ENCODE data around the gene PXDN.

Gene PXDN

DNA sequence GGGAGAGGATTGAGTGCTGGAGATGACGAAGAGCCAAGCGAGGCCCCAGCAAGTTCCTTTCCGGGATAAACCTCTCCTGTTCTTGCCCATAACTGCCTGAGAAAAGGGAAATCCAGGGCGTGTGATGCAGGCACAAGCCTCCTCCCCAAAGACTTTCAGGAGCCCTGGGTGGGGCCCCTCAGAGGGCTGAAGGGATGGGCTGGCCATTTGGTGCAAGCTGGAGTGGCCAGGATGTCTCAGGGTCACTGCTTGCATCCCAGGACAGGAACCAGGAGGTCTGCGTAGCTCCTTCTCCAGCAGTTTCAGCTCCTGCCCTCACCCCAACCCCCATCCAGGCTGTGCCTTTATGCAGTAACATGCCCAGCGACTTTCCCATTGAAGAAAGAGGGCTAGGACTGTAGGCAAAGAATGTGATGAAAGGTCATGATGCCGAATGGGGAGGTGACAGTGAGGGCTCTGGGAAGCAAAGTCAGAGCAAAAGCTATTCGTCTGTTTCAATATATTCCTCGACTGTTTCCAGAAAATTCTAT is 80.2 kb downstream of the PXDN start:
- no peak for DNase-seq (ENCODE audit: low read depth)

DNA sequence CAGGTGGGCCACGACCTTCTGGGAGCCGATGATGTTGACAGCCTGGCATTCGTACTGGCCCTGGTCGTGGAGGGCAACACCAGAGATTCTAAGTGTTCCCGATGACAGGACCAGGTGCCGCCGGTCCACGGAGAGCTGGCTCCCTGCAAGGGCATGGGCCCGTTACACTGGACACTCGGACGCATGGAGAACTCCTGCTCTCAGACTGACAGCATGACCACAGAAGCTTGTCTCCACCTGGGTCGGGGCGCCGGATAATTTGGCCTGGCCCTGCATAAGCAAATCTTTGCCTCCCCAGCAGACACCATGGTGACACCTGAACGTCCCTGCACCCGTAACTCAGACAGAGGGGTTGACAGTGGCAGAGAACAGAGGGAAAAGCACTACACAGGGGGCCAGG is 80.7 kb downstream of the PXDN start:
- no peak for DNase-seq (ENCODE audit: low read depth)

DNA sequence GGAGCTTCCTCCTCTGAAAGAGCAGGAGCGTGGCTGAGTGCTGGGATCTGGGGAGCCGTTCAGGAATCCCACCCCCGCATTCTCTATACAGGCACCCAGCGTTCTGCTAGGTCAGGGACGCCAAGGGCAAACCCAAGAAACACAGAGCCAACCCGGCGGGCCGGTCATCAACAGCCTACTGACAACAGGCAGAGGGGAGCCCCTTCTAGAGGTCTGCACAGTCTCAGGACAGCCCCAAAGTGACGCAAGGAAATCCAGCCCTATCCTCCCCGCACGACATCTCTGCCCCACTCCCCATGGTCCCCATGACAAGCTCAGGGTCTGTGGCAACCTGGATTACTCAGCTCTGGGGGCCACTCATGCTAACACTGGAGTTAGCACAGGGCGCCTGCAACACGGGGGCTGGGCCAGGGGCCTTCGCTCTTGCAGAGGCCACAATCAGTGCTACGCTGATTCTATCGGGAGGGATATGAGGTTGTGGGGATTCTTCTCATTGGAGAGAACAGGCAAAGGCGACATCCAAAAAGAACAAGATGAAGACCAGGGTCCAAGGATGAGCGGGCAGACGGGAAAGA is 81.6 kb downstream of the PXDN start:
- DNase-seq (ENCODE audit: low read depth): no peak

DNA sequence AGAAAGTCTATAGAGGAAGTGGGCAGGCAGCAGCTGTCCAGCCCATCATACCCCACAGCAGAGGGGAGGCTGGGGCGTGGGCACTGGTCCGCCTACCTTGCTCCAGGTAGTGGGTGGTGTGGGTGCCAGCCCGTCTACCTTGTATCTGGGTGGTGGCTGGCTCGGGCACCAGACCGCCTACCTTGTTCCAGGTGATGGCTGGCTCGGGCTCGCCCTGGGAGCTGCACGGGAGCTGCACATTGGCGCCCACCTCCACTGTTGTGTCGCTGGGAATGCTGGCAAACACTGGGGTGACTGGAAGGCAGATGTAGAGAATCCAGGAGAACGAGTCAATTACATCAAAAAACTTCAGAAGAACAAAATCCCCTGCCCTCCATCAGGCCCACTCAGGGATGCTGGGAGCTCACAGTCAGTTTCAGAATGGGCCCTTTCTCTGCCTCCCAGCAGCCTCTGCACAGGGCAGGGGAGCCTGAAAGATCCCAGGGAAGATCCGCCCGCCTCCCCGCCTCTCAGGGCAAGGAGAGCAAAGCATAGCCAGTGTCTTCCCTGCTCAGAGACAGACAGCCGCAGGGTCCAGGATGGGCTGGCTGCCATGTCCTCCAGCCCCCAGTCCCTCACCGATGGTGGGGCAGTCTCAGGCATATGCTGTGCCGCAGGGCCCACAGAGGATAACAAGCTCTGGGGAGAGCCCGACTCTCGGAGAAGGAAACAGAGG is 82.3 kb downstream of the PXDN start:
- no peak for DNase-seq (ENCODE audit: low read depth)

DNA sequence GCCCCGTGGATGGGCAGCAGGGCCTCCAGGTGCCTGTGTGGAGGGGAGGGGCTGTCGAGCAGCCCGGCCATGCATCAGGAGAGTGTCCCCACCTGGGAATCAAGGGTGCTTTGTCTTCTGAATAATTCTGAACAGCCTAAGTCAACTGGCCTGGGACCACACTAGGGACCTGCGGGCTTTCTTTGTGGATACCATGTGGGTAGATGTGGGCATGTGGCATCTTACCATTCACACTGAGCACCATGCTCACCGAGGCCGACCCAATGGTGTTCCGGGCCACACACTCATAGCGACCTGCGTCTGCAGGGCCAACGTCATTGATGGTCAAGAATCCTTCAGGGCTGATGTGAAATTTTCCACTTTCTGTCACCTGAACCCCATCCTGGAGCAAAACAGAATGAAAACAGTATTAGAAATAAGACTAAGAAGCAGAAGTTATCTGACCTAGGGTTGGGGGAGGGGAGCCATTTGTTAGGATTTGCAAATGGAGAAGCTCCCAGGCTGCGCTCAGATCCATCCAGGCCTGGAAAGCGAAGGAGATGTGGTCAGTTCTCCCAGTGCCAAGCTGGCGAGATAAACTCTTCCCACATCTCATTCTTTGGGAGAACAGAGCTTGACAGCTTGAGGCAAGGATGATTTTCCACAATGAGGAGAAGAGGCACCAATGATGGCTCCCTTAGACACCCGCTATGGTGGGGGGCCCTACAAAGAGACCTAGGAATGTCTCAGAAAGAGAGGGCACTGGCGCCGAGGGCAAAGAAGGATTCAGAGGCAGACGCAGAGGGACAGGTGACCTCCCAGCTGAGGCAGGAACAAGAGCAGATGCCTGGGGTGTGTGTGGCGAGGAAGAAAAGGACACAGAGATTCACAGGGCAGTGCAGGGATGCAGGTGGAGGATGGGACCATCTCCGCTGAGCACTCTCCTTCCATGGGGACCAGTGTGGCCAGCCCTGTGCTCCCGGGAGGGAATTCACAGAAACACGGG is 83.4 kb downstream of the PXDN start:
- DNase-seq (ENCODE audit: low read depth): no peak

DNA sequence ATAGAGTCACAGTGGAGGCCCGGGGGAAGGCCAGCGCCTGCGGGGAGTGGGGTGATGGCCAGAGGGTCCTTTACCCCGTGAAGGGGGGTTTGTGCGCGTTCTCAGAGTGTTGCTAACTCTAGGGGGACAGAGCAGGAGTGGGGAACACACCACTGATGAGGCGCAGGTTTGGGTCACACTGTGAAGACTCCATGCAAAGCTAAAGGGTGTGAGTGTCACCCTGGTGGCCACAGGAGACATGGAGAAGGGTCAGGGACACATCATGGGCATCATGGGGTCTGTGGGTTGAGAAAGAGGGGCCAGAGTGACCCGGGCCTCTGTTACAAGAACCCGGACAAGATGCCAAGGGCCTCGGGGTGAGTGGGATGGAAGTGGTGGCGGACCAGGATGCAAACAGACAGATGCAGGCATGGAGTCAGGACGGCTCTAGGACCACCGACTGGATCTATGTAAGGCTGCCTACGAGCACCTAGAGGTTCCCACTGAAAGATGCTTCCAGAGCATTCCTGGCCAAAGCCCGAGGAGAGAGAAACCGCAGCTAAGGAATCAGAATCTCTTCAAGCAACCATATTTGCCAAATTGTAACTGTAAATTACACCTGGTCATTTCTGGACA is 84.3 kb downstream of the PXDN start:
- no peak for DNase-seq (ENCODE audit: low read depth)

DNA sequence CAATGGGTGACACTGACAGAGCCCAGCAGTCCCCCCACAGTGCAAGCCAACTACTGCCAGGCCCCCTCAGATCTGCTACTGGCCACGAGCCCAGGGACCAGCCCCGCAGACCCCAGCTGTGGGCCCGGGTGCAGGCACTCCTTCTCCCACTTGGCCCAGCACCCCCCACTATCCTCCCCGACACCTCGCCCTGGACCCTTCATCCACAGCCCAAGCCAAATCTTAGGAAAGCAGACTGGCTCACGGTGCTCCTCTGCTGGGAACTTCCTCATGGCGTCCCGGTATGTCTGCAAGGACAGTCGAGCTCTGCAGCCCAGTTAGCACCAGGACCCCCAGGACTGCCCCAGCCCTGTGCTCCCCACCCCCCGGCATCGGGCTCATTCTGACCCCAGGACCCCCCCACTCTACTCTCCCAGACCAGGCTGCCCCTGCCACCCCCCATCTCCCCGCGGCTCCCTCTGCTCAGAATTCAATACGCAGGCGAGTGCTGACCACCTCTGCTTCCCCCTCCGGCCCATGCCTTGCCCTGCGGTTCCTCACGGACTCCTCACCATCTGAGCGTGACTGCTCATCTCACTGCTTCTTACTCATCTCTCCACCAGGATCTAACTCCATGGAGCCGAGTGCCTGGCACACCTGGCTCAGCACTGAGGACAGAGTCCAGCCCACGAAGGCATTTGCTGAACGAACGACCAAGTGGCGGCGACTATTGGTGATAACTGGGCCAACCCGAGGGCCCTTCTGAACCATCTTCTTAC is 85.7 kb downstream of the PXDN start:
- DNase-seq (ENCODE audit: low read depth): no peak

DNA sequence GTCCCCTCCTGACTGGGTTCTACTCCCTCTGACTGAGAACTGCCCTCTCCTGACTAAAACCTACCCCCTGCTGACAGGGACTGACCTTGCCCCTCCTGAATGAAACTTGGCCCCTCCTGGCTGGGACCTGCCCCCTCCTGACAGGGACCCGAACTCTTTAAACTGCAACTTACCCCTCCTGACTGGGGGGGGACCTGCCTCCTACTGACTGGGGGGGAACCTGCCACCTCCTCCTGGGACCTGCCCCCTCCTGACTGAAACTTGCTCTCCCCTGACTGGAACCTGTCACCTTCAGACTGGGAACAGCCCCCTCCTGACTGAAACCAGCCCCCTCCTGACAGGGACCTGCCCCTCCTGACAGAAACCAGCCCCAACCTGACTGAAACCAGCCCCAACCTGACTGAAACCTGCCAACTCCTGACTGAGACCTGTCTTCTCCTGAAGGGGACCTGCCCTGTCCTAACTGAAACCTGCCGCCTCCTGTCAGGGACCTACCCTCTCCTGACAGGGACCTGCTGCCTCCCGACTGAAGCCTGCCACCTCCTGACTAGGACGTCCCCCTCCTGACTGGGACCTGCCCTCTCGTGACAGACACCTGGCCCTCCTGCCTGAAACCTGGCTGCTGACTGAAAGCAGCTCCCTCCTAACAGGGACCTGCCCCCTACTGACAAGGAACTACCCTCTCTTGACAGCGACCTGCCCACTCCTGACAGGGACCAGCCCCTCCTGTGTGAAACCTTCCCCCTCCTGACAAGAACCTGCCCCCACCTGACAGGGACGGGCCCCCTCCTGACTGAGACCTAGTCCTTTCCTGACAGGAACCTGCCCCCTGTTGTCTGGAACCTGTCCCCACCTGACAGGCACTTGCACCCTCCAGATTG is 87.1 kb downstream of the PXDN start:
- no peak for DNase-seq (ENCODE audit: low read depth)

DNA sequence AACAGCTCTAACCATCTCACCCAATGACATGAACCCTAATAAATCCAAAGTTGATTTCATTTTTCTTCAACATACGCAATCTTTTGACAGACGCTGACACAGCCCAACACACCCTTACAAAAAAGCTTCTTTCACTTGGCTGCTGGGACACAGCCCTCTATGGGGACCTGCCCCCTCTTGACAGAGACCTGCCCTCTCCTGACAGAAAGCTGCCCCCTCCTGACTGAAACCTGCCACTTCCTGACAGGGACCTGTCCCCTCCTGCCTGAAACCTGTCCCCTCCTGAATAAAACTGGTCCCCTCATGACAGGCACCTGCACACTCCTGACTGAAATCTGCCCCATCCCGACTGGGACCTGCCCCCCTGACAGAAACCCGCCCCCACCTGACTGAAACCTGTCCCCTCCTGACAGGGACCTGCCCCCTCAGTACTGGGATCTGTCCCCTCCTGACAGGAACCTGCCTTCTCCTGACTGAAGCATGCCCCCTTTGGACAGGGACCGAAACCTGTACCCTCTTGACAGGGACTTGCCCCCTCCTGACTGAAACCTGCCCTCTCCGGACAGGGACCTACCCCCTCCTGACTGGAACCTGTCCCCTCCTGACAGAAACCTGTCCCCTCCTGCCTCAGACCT is 87.9 kb downstream of the PXDN start:
- no peak for DNase-seq (ENCODE audit: low read depth)

DNA sequence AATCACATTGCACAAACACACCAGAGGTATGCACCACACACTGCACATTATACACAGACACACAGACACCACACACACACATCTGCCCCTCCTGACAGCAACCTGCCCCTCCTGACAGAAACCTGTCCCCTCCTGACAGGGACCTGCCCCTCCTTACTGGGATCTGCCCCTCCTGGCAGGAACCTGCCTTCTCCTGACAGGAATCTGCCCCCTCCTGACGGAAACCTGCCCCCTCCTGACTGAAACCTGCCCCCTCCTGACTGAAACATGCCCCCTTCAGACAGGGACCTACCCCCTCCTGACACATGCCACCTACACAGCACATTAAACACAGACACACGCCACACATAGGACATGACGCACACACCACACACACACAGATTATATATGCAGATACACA is 88.9 kb downstream of the PXDN start:
- DNase-seq (ENCODE audit: low read depth): no peak

DNA sequence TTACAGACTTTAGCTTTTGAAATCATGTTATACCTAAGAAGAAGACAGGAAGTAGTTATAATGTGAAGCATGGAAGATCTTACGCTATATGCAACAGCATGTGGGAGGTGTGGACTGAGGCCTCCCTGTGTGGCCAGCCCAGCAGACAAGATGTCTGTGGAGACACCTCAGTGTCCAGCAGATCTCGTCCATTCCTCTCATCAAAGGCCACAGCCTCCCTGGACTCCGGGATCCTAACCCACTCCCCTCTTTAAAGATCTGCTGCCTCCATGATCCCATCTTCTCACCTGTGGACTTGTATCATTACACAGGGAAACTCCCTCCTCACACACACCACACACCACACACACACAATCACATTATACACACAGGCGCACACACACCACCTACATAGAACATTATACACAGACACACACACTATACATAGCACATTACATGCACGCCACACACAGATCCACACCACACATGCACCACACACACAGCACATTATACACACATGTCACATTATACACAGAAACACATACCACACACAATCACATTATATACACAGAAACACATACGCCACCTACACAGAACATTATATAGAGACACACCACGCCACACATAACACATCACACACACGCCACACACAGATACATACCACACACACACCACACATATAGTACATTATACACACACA is 89.5 kb downstream of the PXDN start:
- no peak for DNase-seq (ENCODE audit: low read depth)

DNA sequence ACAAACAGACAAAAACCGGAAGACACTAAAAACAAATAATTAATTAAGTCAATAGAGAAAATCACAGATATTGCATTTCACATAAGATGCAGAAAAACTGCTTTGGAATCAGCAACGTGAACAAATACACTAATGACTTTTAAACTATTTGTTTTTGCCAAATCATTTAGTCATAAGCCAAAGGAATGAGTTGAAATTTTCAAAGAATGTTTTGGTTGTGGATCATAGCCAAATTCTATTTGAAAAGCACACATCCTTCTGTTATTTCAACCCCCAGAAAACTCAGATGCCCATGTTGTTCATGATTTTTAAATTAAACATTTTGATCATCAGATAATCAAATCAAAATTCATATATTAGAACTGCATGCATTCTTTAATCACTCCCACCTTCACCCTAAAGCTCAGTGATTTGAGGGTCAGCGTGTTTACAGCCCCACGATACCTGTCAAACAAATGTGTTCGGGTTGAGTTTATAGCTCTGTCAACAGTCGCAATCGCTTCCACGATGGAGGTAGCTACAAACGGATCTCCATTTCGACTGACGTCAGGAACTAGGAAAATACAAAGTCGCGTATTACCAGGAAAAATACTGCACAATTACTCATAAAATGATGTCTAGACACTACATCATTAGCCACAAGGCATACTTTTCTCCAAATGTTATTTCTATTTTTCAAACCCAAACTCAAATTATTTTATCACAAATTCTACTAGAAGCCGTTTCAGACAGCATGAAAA is 90.2 kb downstream of the PXDN start:
- no peak for DNase-seq (ENCODE audit: low read depth)

DNA sequence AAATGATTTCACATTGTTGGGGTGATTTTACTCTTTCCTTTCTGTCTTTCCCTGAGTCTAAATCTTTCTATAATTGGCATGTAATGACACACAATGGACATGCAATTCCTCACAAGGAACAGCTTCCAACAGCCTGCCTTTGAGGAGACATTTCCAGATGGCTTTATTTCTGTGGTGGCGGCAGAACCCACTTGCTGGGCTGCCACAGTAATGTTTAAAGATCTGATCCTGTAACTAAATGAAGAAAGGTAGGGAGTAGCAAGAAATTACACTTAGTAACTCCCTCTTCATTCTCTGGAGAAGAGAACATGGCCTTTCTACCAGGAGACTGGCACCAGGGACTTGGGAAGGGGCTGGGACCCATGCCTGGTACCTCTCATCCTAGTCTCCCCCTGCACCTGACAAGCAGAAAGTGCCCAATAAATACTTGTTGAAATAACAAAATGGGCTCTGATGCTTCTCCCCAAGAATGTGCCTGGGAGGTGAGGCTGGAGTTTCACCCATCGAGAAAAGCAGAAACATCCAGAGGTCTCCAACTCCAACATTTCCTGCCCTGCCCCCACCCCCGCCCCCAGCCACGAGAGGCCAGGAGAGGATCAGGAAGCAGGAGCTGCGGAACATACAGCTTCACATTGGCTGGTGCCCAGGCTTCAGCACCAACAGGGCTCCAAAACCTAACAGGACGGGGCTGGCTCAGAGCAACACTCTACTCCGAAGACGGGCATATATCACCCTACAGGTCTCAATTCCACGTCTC is 92.1 kb downstream of the PXDN start:
- no peak for DNase-seq (ENCODE audit: low read depth)

DNA sequence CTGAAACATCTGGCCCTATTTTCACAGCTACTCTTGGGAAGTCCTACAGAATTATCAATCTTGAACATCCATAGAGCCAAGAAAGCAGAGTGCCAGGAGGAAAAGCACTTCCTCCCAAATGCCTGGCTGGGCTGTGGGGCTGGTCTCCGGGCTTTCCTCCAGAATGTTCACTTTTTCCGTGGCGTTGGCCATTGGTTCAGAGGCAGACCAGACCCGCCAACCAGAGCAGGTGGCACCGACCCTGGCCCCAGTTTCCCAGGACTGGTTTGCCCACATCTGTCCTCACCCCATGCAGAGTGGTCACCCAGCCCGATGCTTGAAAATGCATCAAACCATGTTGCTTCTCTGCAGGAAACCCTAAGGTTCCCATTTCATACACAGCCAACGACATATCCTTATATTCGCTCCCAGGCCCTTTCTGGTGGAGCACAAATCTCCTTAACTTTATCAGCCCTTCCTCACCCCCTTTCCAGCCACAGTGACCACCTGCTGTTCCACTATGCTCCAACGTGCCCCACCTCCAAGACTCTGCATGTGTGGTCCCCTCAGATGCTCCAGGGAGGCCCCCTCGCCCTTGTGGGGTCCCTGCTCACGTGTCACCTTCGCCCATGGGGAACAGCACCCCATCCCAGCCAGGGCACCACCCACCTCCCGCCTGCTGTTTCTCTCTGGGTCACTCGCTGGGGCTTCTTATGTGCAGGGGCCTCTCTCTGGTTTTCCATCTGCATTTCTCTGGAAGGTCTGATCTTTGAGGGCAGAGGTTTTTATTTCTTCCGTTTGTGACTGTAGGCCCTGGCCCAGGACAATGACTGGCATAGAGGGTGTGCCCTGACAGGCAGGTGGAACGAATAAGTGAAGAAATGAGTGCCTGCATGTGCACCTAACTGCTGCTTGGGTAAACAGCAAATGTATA is 92.9 kb downstream of the PXDN start:
- no peak for DNase-seq (ENCODE audit: low read depth)

DNA sequence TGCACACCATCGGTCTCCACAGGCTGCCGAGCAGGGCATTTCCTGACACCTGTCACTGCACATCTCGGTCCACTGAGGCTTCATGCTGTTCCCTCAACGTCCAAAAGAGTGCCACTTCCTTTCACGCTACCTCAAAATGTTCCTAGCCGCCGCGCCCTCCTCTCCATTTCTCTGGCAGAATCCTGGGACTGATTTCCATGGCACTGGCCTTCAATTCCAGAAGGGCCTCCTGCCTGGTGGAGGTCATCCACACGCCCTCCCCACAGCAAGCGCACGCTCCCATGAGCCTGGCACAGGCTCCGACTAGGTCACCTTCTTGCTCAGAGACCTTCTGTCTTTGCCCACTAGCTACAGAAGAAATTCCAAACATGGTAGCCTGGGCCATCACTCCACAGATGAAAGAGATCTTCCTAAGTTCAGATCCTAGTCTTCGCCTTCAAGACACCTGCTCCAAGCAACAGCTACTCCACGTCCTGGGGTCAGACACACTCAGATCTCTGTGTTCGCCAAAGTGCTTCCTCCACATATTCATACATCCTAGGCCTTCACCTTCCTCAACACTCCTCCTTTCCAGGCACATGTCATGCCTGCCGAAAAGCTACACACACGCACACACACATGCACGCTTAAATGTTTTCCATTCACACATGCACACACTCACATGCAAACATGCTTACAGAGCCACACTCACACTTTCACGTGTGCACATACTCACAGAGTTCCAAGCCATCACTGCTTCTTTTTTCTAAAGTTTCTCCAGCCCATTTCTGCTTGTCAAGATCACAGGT is 94.0 kb downstream of the PXDN start:
- no peak for DNase-seq (ENCODE audit: low read depth)

All from activated T-cell treated with anti-CD3 and anti-CD28 coated beads for 48 hours (primary cell).